ENCODE results near the gene HLA-C. TPM values are rescaled to one million over a fixed set of nuclear protein-coding genes. Genes with fewer than 3 reads are reported as not detected.
"Not testable (repeated sequence)": the region's sequence is repeated elsewhere in the genome, so short reads cannot be mapped to it uniquely, and the experiment has no call there.

HLA-C gene
- total and polyA plus RNA-seq, 2 experiments from 2014 or later, result 72.6 to 132 TPM

DNA sequence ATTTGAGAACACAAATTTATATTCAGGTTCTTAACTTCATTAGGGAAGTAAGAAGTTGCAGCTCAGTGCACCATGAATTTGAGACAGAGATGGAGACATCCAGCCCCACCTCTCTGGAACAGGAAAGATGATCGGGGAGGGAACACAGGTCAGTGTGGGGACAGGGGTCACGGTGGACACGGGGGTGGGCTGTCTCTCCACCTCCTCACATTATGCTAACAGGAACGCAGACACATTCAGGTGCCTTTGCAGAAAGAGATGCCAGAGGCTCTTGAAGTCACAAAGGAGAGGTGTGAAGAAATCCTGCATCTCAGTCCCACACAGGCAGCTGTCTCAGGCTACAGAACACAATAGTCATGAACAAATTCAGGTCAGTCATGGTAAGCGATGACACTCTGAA, 3.1 kb downstream of the HLA-C start:
- Histone ChIP-seq H3K4me3 (no peak overlapping the region), H3K4me1 (ENCODE audit: low read depth) (no peaks in the 10 kb centered on the region), H3K27ac (no peak overlapping the region), H3K9me3 (ENCODE audit: low read depth) (no peaks in the 10 kb centered on the region), H3K27me3 (peaks cover 10% of the 10 kb centered on the region), H3K36me3 (no peaks in the 10 kb centered on the region)
- TF ChIP-seq, protein P1, sequence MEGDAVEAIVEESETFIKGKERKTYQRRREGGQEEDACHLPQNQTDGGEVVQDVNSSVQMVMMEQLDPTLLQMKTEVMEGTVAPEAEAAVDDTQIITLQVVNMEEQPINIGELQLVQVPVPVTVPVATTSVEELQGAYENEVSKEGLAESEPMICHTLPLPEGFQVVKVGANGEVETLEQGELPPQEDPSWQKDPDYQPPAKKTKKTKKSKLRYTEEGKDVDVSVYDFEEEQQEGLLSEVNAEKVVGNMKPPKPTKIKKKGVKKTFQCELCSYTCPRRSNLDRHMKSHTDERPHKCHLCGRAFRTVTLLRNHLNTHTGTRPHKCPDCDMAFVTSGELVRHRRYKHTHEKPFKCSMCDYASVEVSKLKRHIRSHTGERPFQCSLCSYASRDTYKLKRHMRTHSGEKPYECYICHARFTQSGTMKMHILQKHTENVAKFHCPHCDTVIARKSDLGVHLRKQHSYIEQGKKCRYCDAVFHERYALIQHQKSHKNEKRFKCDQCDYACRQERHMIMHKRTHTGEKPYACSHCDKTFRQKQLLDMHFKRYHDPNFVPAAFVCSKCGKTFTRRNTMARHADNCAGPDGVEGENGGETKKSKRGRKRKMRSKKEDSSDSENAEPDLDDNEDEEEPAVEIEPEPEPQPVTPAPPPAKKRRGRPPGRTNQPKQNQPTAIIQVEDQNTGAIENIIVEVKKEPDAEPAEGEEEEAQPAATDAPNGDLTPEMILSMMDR (IDR thresholded peaks at IDR 0.05; ENCODE audit: low read depth, low read length), result no peak
- DNase-seq (ENCODE audit: low read depth in 1 of 2, low spot score in 1 of 2), result no peak

- no peak overlapping the region for H3K27ac ChIP-seq
- no peak for DNase-seq (ENCODE audit: low read depth in 1 of 2, low spot score in 1 of 2)
- TF ChIP-seq, protein P1 (IDR thresholded peaks at IDR 0.05; ENCODE audit: low read depth, low read length), result no peak
- no peaks in the 10 kb centered on the region for H3K36me3 ChIP-seq
- H3K4me3 ChIP-seq, result no peak overlapping the region
- H3K4me1 ChIP-seq (ENCODE audit: low read depth), result no peaks in the 10 kb centered on the region
- H3K9me3 ChIP-seq (ENCODE audit: low read depth), result no peaks in the 10 kb centered on the region
- H3K27me3 ChIP-seq, result peaks cover 7% of the 10 kb centered on the region
Measured at GRCh38 chr6:31268369-31268765, 3.5 kb downstream of the HLA-C start.

DNA sequence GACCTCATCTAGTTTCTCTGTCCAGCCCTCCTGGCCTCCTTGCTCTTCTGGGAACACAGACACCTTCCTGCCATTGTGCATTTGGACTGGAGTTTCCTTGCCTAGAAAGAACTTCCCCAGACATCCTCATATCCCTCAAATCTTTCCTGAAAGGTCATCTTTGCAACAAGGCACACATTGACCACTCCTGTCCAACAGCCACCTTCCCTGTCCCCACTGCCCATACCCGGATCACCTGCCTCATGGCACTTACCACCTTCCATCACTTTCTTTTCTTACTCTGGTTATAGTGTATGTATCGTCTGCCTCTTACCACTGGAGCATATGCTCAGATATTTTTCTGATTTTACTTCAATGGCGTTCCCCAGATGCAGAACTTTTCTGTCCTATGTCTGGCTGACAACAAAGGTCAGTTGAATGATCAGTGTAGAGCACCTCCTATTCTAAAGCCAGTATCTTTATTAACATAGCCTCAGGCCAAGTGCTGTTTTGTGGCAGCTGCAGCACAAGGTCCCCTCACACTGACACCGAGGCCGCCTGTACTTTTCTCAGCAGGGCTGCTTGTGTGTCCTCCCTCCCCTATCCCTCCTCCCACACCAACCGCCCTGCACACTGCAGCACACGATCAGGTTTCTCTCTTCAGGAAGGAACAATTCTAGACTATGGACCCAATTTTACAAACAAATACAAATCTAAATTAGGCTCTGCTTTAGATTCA, 4.1 kb downstream of the HLA-C start:
- Histone ChIP-seq H3K4me3 (no peak overlapping the region), H3K4me1 (ENCODE audit: low read depth) (no peaks in the 10 kb centered on the region), H3K9me3 (ENCODE audit: low read depth) (no peaks in the 10 kb centered on the region), H3K36me3 (no peaks in the 10 kb centered on the region), H3K27ac (no peak overlapping the region), H3K27me3 (peaks cover 1% of the 10 kb centered on the region)
- TF ChIP-seq, protein P1 (IDR thresholded peaks at IDR 0.05; ENCODE audit: low read depth, low read length), result no peak
- DNase-seq (ENCODE audit: low read depth in 1 of 2, low spot score in 1 of 2), result no peak

DNA sequence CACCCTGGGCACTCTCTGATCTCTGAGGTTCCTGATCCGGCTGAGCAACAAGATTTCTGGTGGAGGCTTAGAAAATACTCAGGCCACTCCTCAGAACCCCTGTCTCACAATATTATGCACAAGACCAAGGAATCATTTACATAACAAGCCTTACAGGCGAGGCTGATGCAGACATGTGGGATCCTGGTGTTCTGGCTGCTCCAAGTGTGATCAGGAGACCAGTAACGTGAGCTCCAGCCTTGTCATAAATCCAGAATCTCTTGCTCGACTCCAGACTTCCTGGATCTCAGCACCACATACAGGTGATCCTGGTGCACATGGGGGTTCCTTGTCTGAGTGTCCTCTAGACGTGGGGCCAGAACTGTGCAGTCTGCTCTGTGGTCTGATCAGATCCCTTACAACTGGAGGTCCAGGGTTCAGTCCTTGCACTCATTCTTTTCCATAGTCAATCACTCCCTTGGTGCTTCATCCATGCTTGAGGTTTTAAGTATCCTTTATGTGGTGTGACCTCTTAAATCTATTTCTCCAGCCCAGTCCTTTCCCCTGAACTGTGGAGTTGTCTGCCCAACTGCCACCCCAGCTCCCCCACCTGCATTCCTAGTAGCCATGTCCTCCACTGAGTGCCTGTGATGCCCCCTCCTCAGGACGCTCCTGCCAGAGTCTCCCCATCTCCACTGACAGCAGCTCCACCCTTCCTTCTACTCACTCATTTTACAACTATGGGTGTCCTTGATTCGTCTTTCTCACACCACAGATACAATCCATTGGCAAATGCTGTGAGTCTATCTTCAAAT, 5.1 kb downstream of the HLA-C start:
- H3K4me1 ChIP-seq (ENCODE audit: low read depth), result no peaks in the 10 kb centered on the region
- H3K36me3 ChIP-seq, result no peaks in the 10 kb centered on the region
- H3K4me3 ChIP-seq, result no peak overlapping the region
- no peak for DNase-seq (ENCODE audit: low read depth in 1 of 2, low spot score in 1 of 2)
- no peaks in the 10 kb centered on the region for H3K9me3 ChIP-seq (ENCODE audit: low read depth)
- TF ChIP-seq, protein P1 (IDR thresholded peaks at IDR 0.05; ENCODE audit: low read depth, low read length), result no peak
- H3K27me3 ChIP-seq, result no peaks in the 10 kb centered on the region
- no peak overlapping the region for H3K27ac ChIP-seq

GRCh38 chr6:31265926-31266325, 6.0 kb downstream of the HLA-C start:
- DNase-seq (ENCODE audit: low read depth in 1 of 2, low spot score in 1 of 2), result no peak
- TF ChIP-seq, protein P1 (IDR thresholded peaks at IDR 0.05; ENCODE audit: low read depth, low read length), result no peak
- H3K4me3 ChIP-seq, result no peak overlapping the region

DNA sequence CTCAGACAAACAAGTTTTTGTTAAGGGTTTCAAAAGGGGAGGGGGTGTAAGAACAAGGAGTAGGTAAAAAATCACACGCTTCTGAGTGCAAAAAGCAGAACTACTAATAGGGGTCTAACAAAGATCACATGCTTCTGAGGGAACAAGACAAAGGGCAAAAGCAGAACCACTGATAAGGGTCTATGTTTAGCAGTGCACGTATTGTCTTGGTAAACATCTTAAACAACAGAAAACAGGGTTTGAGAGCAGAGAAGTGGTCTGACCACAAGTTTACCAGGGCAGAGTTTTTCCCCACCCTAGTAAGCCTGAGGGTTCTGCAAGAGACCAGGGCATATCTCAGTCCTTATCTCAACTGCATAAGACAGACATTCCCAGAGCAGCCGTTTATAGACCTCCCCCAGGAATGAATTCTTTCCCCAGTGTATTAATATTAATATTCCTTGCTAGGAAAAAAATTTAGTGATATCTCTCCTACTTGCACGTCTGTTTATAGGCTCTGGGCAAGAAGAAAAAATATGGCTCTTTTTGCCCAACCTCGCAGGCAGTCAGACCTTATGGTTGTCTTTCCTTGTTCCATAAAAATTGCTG, 8.5 kb downstream of the HLA-C start:
- not testable (repeated sequence) for DNase-seq (ENCODE audit: low read depth in 1 of 2, low spot score in 1 of 2); H3K4me3 ChIP-seq; H3K36me3 ChIP-seq

More at GRCh38 chr6:31265926-31266325, 6.0 kb downstream of the HLA-C start:
- Histone ChIP-seq H3K4me1 (ENCODE audit: low read depth) (no peaks in the 10 kb centered on the region), H3K27ac (no peak overlapping the region), H3K27me3 (no peaks in the 10 kb centered on the region), H3K9me3 (ENCODE audit: low read depth) (no peaks in the 10 kb centered on the region), H3K36me3 (no peaks in the 10 kb centered on the region)

GRCh38 chr6:31259995-31260394, 11.9 kb downstream of the HLA-C start:
- not testable (repeated sequence) for H3K27me3 ChIP-seq; H3K4me1 ChIP-seq (ENCODE audit: low read depth); H3K27ac ChIP-seq; H3K36me3 ChIP-seq; H3K4me3 ChIP-seq; H3K9me3 ChIP-seq (ENCODE audit: low read depth); DNase-seq (ENCODE audit: low read depth in 1 of 2, low spot score in 1 of 2)

More for the DNA sequence above, 8.5 kb downstream of the HLA-C start:
- H3K9me3 ChIP-seq (ENCODE audit: low read depth); H3K27ac ChIP-seq; H3K4me1 ChIP-seq (ENCODE audit: low read depth); H3K27me3 ChIP-seq: not testable (repeated sequence)

Data from cardiac muscle cell (in vitro differentiated cells and primary cell).